LNCAP (cell line): Measurements from ENCODE around the gene PCNX3.

Experiments used
- CTCF ChIP-seq: fragments of 450-650 bp; IDR thresholded peaks from 2 replicates; pipeline ENCODE4 v1.5.1; 2017; ENCODE audit warnings: mild to moderate bottlenecking

PCNX3 gene

GRCh38 chr11:65662799-65663638 is 47.4 kb downstream of the PCNX3 start, which contains the start of gene RELA:
RELA (minus strand) TSS chr11:65662916; CDS start chr11:65662832, 84 bp downstream.
- TF ChIP-seq CTCF, result no peak

- TF ChIP-seq CTCF, result no peak
Measured at GRCh38 chr11:65663639-65664200, 48.1 kb downstream of the PCNX3 start.

GRCh38 chr11:65672180-65672860 is 56.7 kb downstream of the PCNX3 start:
- TF ChIP-seq CTCF, result no peak

- no peak for TF ChIP-seq CTCF
Measured at GRCh38 chr11:65672982-65673381, 57.4 kb downstream of the PCNX3 start.

- TF ChIP-seq CTCF, result no peak
Measured at GRCh38 chr11:65680192-65680743, 64.7 kb downstream of the PCNX3 start.

GRCh38 chr11:65685981-65686380 is 70.4 kb downstream of the PCNX3 start:
- TF ChIP-seq CTCF, result no peak
